Medulla oblongata (tissue), 1 donor: ENCODE measurements around the gene POU2F3.

Source experiments
- DNase-seq: peaks from one replicate; pipeline ENCODE4 v3.0.0-alpha.2; 2015; ENCODE audit errors: extremely low spot score

Gene POU2F3

GRCh38 chr11:120210626-120211521, 29.1 kb upstream of the POU2F3 start, which contains the start of gene OAF:
Gene OAF, plus strand, starts transcription at chr11:120211032. Its CDS starts 248 bp downstream, at chr11:120211280.
- DNase-seq: peak; percentile 71

- DNase-seq: no peak
Measured at GRCh38 chr11:120211522-120212258, 28.2 kb upstream of the POU2F3 start.

GRCh38 chr11:120212259-120212878, 27.6 kb upstream of the POU2F3 start:
- no peak for DNase-seq

GRCh38 chr11:120212926-120213325, 27.0 kb upstream of the POU2F3 start:
- no peak for DNase-seq

- no peak for DNase-seq
Measured at GRCh38 chr11:120214581-120214980, 25.4 kb upstream of the POU2F3 start.

GRCh38 chr11:120215634-120216033, 24.3 kb upstream of the POU2F3 start:
- DNase-seq: no peak

GRCh38 chr11:120216426-120217102, 23.4 kb upstream of the POU2F3 start:
- DNase-seq: no peak

GRCh38 chr11:120217526-120217925, 22.4 kb upstream of the POU2F3 start:
- DNase-seq: no peak

- DNase-seq: peak; percentile 79
Measured at GRCh38 chr11:120217941-120218694, 21.8 kb upstream of the POU2F3 start.

GRCh38 chr11:120218695-120219033, 21.3 kb upstream of the POU2F3 start:
- DNase-seq: no peak

GRCh38 chr11:120219232-120219937, 20.6 kb upstream of the POU2F3 start:
- DNase-seq: no peak

GRCh38 chr11:120219938-120220746, 19.8 kb upstream of the POU2F3 start:
- no peak for DNase-seq

GRCh38 chr11:120220747-120221037, 19.2 kb upstream of the POU2F3 start:
- no peak for DNase-seq

GRCh38 chr11:120221115-120221752, 18.7 kb upstream of the POU2F3 start:
- DNase-seq: no peak

- DNase-seq: no peak
Measured at GRCh38 chr11:120222916-120223315, 17.0 kb upstream of the POU2F3 start.

- no peak for DNase-seq
Measured at GRCh38 chr11:120223793-120224192, 16.1 kb upstream of the POU2F3 start.

- DNase-seq: no peak
Measured at GRCh38 chr11:120224361-120224760, 15.6 kb upstream of the POU2F3 start.

- DNase-seq: peak; percentile 17
Measured at GRCh38 chr11:120224972-120225909, 14.7 kb upstream of the POU2F3 start.
